Ishikawa (cell line): Measurements from ENCODE around the gene COL21A1.

ENCODE experiments used
- CEBPB ChIP-seq: IDR thresholded peaks from 2 replicates; pipeline ENCODE4 v1.6.1; 2012
- CREB1 ChIP-seq: IDR thresholded peaks from 2 replicates; pipeline ENCODE4 v1.6.1; 2012; ENCODE audit warnings: low read depth
- EGR1 ChIP-seq: IDR thresholded peaks from 2 replicates; pipeline ENCODE4 v1.6.1; 2012
- EP300 ChIP-seq: IDR thresholded peaks from 2 replicates; pipeline ENCODE4 v1.6.1; 2012; ENCODE audit warnings: borderline replicate concordance
- FOXM1 ChIP-seq: IDR thresholded peaks from 2 replicates; pipeline ENCODE4 v1.6.1; 2012; ENCODE audit warnings: low read depth, borderline replicate concordance
- MAX ChIP-seq: IDR thresholded peaks from 2 replicates; pipeline ENCODE4 v1.6.1; 2012
- NFIC ChIP-seq: IDR thresholded peaks from 2 replicates; pipeline ENCODE4 v1.6.1; 2012
- RAD21 ChIP-seq: IDR thresholded peaks from 2 replicates; pipeline ENCODE4 v1.6.1; 2012; ENCODE audit warnings: low read depth
- REST ChIP-seq: IDR thresholded peaks from 2 replicates; pipeline ENCODE4 v1.6.1; 2012; ENCODE audit warnings: low read depth, mild to moderate bottlenecking
- TAF1 ChIP-seq: IDR thresholded peaks from 2 replicates; pipeline ENCODE4 v1.6.1; 2012; ENCODE audit warnings: low read depth, mild to moderate bottlenecking
- TCF12 ChIP-seq: IDR thresholded peaks from 2 replicates; pipeline ENCODE4 v1.6.1; 2012; ENCODE audit warnings: low read depth
- TEAD4 ChIP-seq: IDR thresholded peaks from 2 replicates; pipeline ENCODE4 v1.6.1; 2012
- USF1 ChIP-seq: IDR thresholded peaks from 2 replicates; pipeline ENCODE4 v1.6.1; 2012
- YY1 ChIP-seq: IDR thresholded peaks from 2 replicates; pipeline ENCODE4 v1.6.1; 2012; ENCODE audit warnings: low read depth

- TF ChIP-seq FOXM1 = no peak
- TF ChIP-seq EGR1 = no peak
- TF ChIP-seq USF1 = no peak
- no peak for TF ChIP-seq REST
- TF ChIP-seq YY1 = no peak
- no peak for TF ChIP-seq EP300
- no peak for TF ChIP-seq MAX
- no peak for TF ChIP-seq CREB1
- TF ChIP-seq TAF1 = no peak
- TF ChIP-seq TCF12 = no peak
- no peak for TF ChIP-seq CEBPB
- TF ChIP-seq NFIC = no peak
- no peak for TF ChIP-seq RAD21
- TF ChIP-seq TEAD4 = no peak
These were observed 35.7 kb downstream of the COL21A1 start for GRCh38 chr6:56211724-56212123.
